ENCODE measurements around the gene CYP19A1.
"Not testable (repeated sequence)": the region's sequence is repeated elsewhere in the genome, so short reads cannot be mapped to it uniquely, and the experiment has no call there.

The CYP19A1 gene

GRCh38 chr15:51223771-51224229 lies 114.6 kb downstream of the CYP19A1 start:
- no peak for DNase-seq (ENCODE audit: low read depth in 2 of 3, low spot score in 1 of 3)

- no peak for DNase-seq (ENCODE audit: low read depth in 2 of 3, low spot score in 1 of 3)
These were observed 120.0 kb downstream of the CYP19A1 start for GRCh38 chr15:51218299-51218938.

DNA sequence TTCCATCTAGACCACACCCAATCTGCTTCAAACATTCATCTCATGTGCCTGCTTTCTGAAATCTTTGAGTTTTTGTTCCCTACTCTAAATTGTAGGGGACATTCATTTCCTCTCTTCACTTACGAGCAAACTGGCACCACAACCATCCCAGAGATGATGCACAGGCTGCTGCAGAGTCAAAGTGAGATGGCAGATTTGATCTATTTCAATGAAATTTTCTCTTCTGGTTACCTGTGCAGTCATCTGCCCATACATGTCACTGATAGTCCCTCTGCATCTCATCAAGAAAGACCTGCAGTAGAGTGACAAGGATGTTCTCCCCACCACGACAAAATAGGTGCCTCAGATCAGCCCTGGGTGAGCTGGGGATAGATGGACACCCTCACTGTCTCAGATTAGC lies 125.5 kb downstream of the CYP19A1 start:
- DNase-seq (ENCODE audit: low read depth in 2 of 3, low spot score in 1 of 3) = no peak

- DNase-seq (ENCODE audit: low read depth in 2 of 3, low spot score in 1 of 3) = no peak
These were observed 126.2 kb downstream of the CYP19A1 start for GRCh38 chr15:51212239-51212638.

- no peak for DNase-seq (ENCODE audit: low read depth in 2 of 3, low spot score in 1 of 3)
These were observed 133.1 kb downstream of the CYP19A1 start for GRCh38 chr15:51205050-51205975.

DNA sequence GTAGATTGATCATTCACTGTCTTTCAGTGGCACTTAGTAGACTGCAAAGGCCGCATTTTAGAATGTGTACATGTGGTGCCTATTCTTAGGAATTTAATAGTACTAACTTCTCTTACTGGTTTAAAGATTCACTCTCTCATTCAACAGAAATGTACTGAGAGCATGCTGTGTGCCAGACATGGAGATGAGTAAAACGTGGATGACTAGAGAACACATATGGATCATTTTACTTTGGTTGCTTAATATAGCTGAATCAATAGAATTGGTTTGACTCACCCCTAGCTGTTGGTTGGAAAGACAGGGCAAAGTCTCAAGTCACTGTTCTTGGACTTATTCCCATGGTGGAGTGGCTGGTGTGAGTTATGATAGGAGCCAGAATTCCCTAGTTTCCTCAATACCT lies 134.6 kb downstream of the CYP19A1 start:
- no peak for DNase-seq (ENCODE audit: low read depth in 2 of 3, low spot score in 1 of 3)

DNA sequence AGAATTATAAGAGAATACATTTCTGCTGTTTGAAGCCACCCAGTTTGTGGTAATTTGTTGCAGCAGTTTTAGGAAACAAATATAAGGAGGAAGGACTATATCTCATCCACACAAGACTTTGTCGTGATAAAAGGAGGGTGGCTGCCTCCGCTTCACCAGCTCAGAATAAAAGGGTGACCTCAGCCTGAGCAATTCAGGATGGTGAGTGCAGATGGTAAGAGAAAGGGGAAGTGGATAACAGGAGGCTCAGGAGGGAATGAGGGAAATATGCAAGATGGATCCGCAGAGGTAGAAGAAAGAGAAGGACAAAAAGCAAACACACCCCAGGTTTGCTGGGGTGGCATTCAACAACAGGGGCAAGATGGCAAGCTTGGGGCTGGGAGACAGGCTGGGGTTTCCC lies 135.6 kb downstream of the CYP19A1 start:
- DNase-seq (ENCODE audit: low read depth in 2 of 3, low spot score in 1 of 3) = no peak

DNA sequence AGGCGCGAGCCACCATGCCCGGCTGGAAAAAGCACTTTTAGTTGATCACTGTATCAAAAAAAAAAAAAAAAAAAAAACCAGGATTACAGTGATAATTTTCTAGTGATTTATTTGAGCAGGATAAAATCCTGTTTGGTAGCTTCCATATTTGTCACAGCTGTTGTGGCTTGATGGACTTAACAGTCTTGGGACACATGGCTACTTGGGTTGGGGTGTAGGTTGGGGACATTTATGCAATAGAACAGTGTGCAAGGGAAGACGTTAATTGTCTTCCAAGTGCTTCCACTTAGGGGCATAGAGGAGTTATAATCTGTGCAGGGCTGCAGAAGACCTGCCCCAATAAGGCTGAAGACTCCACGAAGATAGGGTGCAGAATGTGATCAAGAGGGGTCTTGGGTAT lies 136.8 kb downstream of the CYP19A1 start:
- DNase-seq (ENCODE audit: low read depth in 2 of 3, low spot score in 1 of 3) = no peak

GRCh38 chr15:51200792-51201191 lies 137.6 kb downstream of the CYP19A1 start:
- DNase-seq (ENCODE audit: low read depth in 2 of 3, low spot score in 1 of 3) = no peak

DNA sequence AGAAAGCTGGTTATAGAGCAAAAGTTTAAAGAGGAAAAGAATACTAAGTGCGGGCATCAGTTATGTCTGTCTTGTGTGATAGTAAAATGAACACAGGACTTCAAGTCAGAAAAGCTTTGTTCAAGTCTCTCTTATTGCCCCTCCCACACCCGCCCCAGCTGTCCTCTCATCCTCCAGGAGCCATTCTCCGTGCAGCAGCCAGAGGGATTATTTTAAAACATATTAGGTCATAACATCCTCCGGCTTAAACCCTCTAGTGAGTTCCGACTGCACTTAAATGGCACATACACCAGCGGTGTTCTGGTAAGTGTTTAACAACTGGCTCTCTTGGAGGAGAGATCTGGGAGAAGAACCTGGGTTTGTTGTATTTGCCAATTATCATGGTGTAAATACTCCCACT lies 138.9 kb downstream of the CYP19A1 start:
- no peak for DNase-seq (ENCODE audit: low read depth in 2 of 3, low spot score in 1 of 3)

DNA sequence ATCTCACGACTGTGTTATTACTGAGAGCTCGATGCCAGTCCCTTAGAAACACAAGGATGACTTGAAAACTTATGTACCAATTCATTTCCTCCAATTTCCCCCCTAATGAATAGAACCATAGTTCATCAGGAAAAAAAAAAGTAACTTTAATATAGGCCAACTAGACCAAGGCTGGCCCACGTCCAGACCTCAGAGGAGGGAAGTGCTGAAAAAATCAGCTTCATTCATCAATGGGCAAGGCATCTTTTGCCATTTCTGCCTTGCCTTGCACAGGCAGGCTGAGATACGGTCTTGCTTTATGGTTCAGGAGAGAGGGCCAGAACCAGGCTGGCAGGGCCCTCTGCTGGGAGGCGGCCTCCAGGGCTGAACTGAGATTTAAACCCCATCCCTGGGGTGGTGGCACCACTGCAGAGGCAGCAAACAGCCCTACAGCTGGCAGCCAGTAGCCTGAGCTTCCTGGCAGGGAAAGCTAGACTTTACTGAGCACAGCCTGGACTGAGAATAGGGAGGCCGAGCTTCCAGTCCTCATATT lies 139.6 kb downstream of the CYP19A1 start:
- DNase-seq (ENCODE audit: low read depth in 2 of 3, low spot score in 1 of 3) = no peak

- no peak for DNase-seq (ENCODE audit: low read depth in 2 of 3, low spot score in 1 of 3)
These were observed 142.9 kb downstream of the CYP19A1 start for GRCh38 chr15:51195459-51195858.

GRCh38 chr15:51193979-51194378 lies 144.4 kb downstream of the CYP19A1 start:
- no peak for DNase-seq (ENCODE audit: low read depth in 2 of 3, low spot score in 1 of 3)

DNA sequence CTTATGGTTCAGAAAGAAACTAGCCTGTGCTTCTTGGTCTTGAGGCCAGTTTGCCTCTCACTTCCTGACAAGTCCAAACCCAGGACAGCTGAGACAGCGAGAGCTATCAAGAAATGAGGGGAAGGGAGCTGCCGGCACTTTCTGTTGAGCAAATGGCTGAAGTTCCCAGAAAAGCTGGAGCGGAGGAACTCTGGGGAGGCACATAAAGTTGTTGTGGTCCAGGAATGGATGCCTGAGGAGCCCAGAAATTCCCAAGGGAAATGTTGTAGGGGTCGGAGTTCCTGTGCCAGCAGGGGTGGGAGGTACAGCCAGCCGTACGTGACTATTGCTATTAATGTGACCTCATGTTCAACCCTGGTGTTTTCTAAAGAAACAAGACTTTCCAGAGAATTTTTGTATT lies 144.9 kb downstream of the CYP19A1 start:
- DNase-seq (ENCODE audit: low read depth in 2 of 3, low spot score in 1 of 3) = no peak

- DNase-seq (ENCODE audit: low read depth in 2 of 3, low spot score in 1 of 3) = peak; percentile 73 to 83 (median 77)
These were observed 145.7 kb downstream of the CYP19A1 start for GRCh38 chr15:51192521-51193280.

DNA sequence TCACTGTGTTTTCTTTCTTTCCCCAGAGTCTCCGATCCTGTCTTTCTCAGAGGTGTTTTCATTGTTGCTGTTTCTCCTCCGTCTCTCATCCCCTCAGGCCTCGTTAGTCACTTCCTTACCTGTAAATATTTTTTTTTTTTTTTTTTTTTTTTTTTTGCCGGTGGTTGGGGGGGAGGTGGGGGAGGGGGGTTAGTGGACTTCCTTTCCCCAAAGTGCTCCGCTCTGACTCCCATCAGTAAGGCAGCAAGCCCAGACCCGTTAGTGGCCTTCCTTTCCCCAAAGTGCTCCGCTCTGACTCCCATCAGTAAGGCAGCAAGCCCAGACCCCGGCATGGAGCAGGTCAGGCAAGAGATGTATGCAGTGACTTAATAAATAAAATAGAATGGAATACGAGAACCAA lies 146.6 kb downstream of the CYP19A1 start:
- DNase-seq (ENCODE audit: low read depth in 2 of 3, low spot score in 1 of 3) = no peak

DNA sequence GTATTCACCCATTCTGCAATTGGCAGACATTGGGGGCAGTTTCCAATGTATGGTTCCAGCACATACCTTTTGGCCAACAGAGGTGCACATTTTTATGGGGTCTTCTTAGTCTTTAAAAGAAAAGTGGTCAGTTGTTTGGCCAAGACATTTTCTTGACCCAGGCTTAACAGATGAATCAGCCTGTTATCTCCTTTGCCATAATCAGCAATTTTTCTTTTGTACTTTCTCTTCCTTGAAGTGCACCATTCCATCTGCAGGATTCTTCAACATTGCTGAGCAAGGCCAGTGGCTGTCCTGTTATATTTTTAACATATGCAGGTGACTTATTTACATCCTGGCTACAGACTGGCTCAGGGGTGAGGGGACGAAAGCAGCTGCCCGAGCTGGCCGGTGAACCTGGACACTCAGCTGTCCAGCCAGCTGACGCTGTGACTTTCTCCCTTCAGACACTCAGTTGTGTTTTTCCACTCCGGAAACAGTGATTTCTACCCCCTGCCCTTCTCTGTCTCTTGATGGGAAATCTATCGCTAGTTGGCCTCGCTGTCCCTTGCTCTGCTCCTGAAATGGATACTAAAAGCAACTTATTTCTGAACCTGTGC lies 147.2 kb downstream of the CYP19A1 start:
- no peak for DNase-seq (ENCODE audit: low read depth in 2 of 3, low spot score in 1 of 3)

DNA sequence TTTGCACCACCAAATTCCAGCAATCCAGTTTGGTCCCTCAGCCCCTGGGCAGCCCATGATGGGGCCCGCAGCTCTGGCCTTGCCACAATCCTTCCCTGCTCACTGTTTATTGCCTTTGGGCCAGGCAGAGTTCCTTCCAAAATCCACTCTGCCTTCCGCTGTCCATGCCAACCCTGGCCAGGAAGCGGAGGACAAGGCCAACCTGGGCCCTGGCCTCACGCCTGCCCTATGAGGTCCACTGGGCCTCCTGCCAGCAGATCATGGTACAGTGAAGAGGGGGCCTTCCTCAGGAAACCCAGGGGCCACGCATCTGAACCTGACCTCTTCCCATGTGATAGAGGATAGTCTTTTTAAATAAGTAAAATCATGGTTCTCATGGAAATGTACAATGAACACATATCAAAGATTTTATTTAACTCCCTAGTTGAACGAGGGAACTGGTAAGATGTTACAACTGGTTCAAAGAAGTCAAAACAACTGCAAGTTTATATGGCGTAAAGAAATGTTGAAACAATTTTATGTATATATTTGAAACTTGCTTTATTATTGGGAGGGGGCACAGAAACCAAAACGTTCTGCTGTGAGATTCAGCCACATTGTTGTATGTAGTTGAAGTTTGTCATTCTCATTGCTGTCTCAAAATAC lies 147.8 kb downstream of the CYP19A1 start:
- DNase-seq (ENCODE audit: low read depth in 2 of 3, low spot score in 1 of 3) = no peak

GRCh38 chr15:51189669-51190385 lies 148.6 kb downstream of the CYP19A1 start:
- no peak for DNase-seq (ENCODE audit: low read depth in 2 of 3, low spot score in 1 of 3)

DNA sequence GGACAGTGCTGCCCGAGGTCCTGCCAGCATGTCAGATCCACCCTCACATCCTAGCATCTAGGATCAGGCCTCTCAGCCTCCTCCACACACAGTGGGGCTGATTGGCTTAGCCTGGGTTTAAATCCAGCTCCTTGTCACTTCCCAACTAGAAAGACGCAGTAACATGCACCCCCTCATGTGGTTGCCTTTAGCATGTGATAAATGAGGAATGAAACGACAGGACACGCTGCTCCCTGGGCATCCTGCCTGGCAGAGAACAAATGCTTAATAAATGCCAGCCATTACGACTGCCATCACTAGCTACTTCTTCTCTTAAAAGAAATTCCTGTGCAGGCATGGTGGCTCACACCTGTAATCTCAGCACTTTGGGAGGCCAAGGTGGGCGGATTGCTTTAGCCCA lies 149.6 kb downstream of the CYP19A1 start:
- not testable (repeated sequence) for DNase-seq (ENCODE audit: low read depth in 2 of 3, low spot score in 1 of 3)

All from stimulated activated CD4-positive, alpha-beta T cell treated with anti-CD3 and anti-CD28 coated beads, Interleukin-12 subunit alpha, Interleukin-12 subunit beta, amount 100 ng/mL, for 48 hours (primary cell).